MM.1S (cell line): ENCODE results near the gene BEAN1.

Experiments
- DNase-seq: peaks from one replicate; pipeline ENCODE4 v3.0.0-alpha.2; 2015
- H2AFZ ChIP-seq: fragments of 300-600 bp; sonication (generic); 2 replicates; pipeline ENCODE4 v1.6.0; 2016; ENCODE audit warnings: antibody characterized with exemption, low read length
- H3F3A ChIP-seq: fragments of 300-600 bp; sonication (generic); 2 replicates; pipeline ENCODE4 v1.6.1; 2016; ENCODE audit warnings: mild to moderate bottlenecking, antibody characterized with exemption, low read length, moderate library complexity, mixed read lengths; ENCODE audit not compliant: insufficient read depth
- H3K27ac ChIP-seq: fragments of 300-600 bp; sonication (generic); 2 replicates; pipeline ENCODE4 v1.5.1; 2016; ENCODE audit warnings: mild to moderate bottlenecking, low read length
- H3K27me3 ChIP-seq: fragments of 300-600 bp; sonication (generic); replicated peaks from 2 replicates; pipeline ENCODE4 v1.6.0; 2016; ENCODE audit warnings: low read length; ENCODE audit not compliant: insufficient read depth
- H3K36me3 ChIP-seq: fragments of 300-600 bp; sonication (generic); replicated peaks from 2 replicates; pipeline ENCODE4 v1.6.1; 2016; ENCODE audit warnings: mild to moderate bottlenecking, low read length, mixed read lengths; ENCODE audit not compliant: insufficient read depth
- H3K4me1 ChIP-seq: fragments of 300-600 bp; sonication (generic); 2 replicates; pipeline ENCODE4 v1.6.1; 2016; ENCODE audit warnings: low read length, mixed read lengths
- H3K4me2 ChIP-seq: fragments of 300-600 bp; sonication (generic); 2 replicates; pipeline ENCODE4 v1.6.0; 2016; ENCODE audit warnings: low read depth, low read length
- H3K4me3 ChIP-seq: fragments of 300-600 bp; sonication (generic); 2 replicates; pipeline ENCODE4 v1.5.1; 2016; ENCODE audit warnings: low read length, mixed read lengths
- H3K79me2 ChIP-seq: fragments of 300-600 bp; sonication (generic); 2 replicates; pipeline ENCODE4 v1.6.1; 2016; ENCODE audit warnings: mixed run types, low read length, mixed read lengths
- H3K9ac ChIP-seq: fragments of 300-600 bp; sonication (generic); 2 replicates; pipeline ENCODE4 v1.6.1; 2016; ENCODE audit warnings: low read length, mixed read lengths
- H3K9me2 ChIP-seq: fragments of 300-600 bp; sonication (generic); replicated peaks from 2 replicates; pipeline ENCODE4 v1.6.1; 2016; ENCODE audit warnings: mild to moderate bottlenecking, low read length, mixed read lengths; ENCODE audit not compliant: insufficient read depth
- H3K9me3 ChIP-seq: fragments of 300-600 bp; sonication (generic); replicated peaks from 2 replicates; pipeline ENCODE4 v1.6.1; 2016; ENCODE audit warnings: mild to moderate bottlenecking, low read length, mixed read lengths; ENCODE audit not compliant: insufficient read depth
- H4K20me1 ChIP-seq: fragments of 300-600 bp; sonication (generic); 2 replicates; pipeline ENCODE4 v1.6.1; 2016; ENCODE audit warnings: mild to moderate bottlenecking, low read length, moderate library complexity, mixed read lengths; ENCODE audit not compliant: insufficient read depth
- EZH2 ChIP-seq: fragments of 300-600 bp; sonication (generic); optimal IDR thresholded peaks from 2 replicates; pipeline ENCODE3; 2017; ENCODE audit warnings: low read depth, mild to moderate bottlenecking, antibody characterized with exemption, low read length, mixed read lengths
- EZH2phosphoT487 ChIP-seq: fragments of 300-600 bp; sonication (generic); IDR thresholded peaks from 2 replicates; pipeline ENCODE4 v1.6.1; 2018; ENCODE audit warnings: antibody characterized with exemption, low read length
- TF ChIP-seq, protein P1 (sequence below): fragments of 300-600 bp; sonication (generic); IDR thresholded peaks from 2 replicates; pipeline ENCODE4 v1.5.1; 2016; ENCODE audit warnings: antibody characterized with exemption, low read length, mixed read lengths

BEAN1 gene

DNA sequence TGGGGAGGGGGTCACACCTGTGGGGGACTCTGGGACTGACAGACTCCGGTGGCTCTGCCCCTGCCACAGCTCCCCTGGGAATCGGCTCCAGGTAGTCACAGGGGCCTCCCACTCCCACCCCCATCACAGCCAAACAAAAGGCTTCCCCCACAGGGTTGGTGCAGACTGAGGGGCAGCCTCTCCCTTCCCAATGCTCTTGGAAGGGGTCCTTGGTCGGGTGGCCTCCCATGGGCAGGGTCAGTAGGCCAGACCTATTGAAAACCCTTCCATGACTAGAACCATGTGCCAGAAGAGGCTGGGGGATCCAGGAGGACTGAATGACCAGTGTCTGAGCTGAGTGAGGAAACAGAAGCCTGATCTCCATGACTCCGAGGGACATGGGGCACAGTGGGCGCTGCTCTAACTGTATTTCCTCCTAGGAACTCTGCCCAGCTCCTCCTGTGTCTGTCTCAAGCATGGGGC is 94.2 kb downstream of the BEAN1 start:
- Histone ChIP-seq H3K27ac (peak overlapping the region; percentile 92), H3K4me1 (peaks cover 86% of the 10 kb centered on the region), H3F3A (peaks cover 71% of the 10 kb centered on the region), H3K9me2 (no peaks in the 10 kb centered on the region), H3K79me2 (peaks cover 29% of the 10 kb centered on the region), H3K9me3 (no peaks in the 10 kb centered on the region), H3K4me2 (peak overlapping the region; percentile 77), H3K4me3 (no peak overlapping the region), H3K9ac (peak overlapping the region; percentile 66), H3K27me3 (no peaks in the 10 kb centered on the region), H2AFZ (no peak overlapping the region), H3K36me3 (no peaks in the 10 kb centered on the region), H4K20me1 (no peaks in the 10 kb centered on the region)
- no peak for DNase-seq
- TF ChIP-seq EZH2 (no peak), EZH2phosphoT487 (no peak)
- TF ChIP-seq, protein P1, sequence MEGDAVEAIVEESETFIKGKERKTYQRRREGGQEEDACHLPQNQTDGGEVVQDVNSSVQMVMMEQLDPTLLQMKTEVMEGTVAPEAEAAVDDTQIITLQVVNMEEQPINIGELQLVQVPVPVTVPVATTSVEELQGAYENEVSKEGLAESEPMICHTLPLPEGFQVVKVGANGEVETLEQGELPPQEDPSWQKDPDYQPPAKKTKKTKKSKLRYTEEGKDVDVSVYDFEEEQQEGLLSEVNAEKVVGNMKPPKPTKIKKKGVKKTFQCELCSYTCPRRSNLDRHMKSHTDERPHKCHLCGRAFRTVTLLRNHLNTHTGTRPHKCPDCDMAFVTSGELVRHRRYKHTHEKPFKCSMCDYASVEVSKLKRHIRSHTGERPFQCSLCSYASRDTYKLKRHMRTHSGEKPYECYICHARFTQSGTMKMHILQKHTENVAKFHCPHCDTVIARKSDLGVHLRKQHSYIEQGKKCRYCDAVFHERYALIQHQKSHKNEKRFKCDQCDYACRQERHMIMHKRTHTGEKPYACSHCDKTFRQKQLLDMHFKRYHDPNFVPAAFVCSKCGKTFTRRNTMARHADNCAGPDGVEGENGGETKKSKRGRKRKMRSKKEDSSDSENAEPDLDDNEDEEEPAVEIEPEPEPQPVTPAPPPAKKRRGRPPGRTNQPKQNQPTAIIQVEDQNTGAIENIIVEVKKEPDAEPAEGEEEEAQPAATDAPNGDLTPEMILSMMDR, result no peak

DNA sequence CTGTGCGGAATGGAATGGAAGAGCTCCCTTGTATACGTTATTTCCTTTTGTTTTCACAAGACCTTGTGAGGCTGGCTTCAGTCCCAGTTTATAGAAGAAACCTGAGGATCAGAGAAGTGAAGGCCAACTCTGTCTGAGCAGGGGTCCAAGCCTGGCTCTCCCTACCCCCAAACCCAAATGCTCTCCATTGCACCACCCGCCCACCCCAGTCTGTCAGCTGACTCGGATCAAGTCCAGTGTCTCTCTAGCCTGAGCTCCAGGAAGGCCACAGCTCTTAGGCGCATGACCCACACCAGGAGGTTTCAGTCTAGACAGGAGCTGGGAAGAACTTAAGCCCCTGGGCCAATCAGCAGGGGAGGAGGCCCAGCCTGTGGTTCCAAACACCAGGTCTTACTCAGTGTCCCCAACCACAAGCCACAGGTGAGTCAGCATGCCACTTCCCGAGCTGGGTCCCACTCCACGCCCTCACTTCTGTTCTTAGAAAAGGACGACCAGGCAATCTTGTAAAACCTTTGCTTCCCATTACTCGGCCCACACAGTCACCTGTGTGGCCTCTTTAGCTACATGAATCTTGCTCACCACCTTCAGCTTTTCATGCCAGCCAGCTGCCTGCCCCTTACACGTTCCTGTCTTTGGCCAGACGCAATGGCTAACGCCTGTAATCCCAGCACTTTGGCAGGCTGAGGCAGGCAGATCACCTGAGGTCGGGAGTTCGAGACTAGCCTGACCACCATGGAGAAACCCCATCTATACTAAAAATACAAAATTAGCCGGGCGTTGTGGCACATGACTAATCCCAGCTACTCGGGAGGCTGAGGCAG is 95.1 kb downstream of the BEAN1 start:
- Histone ChIP-seq H3K4me3 (peak overlapping the region; percentile 15; the same call in 1 of the 2 replicates), H3K36me3 (no peaks in the 10 kb centered on the region), H3K27me3 (no peaks in the 10 kb centered on the region), H3K79me2 (peaks cover 29% of the 10 kb centered on the region), H3K4me2 (peak overlapping the region; percentile 77), H3K27ac (peak overlapping the region; percentile 92), H3F3A (peaks cover 65% of the 10 kb centered on the region), H4K20me1 (no peaks in the 10 kb centered on the region), H3K9me2 (no peaks in the 10 kb centered on the region), H3K4me1 (peaks cover 83% of the 10 kb centered on the region), H3K9ac (peak overlapping the region; percentile 66), H3K9me3 (no peaks in the 10 kb centered on the region), H2AFZ (no peak overlapping the region)
- TF ChIP-seq, protein P1, result no peak
- no peak for TF ChIP-seq EZH2phosphoT487
- no peak for TF ChIP-seq EZH2
- peak; percentile 96 for DNase-seq

DNA sequence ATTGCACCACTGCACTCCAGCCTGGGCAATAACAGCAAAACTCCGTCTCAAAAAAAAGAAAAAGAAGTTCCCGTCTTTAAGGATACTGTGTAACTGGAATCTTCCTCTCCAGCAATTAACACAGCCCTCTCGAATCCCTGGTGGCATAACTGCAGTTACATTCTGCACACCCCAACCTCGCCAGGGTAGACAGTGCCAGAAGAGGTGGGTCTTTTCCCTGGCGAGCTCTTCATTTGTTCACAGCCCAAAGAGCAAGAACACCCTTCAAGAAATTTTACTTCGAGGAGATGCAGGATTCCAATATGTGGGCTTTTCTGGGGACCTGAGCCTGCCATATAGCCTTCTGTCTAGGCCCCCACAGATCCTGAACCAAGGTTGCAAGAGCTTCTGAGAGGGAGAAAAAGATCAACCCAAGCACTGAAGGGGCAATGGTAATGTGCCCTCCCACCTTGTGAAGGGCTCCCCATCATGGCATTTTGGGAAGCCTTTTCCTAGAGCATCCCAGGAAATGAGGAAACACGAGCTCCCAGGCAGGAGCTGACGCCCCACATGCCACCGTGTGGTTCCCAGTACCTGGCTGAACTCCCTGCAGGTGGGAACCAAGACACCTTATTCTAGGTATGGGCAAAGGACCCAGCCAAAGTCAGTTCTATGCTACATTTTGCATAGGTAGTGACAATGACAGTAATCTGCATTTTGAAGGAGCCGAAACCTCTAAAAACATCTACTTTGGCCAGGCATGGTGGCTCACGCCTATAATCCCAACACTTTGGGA is 95.9 kb downstream of the BEAN1 start:
- Histone ChIP-seq H3F3A (peaks cover 57% of the 10 kb centered on the region), H3K9me2 (no peaks in the 10 kb centered on the region), H3K4me3 (no peak overlapping the region), H2AFZ (no peak overlapping the region), H3K79me2 (peaks cover 23% of the 10 kb centered on the region), H4K20me1 (no peaks in the 10 kb centered on the region), H3K27me3 (no peaks in the 10 kb centered on the region), H3K9me3 (no peaks in the 10 kb centered on the region), H3K4me2 (peak overlapping the region; percentile 77), H3K4me1 (peaks cover 75% of the 10 kb centered on the region), H3K27ac (peak overlapping the region; percentile 92), H3K9ac (peak overlapping the region; percentile 66), H3K36me3 (no peaks in the 10 kb centered on the region)
- no peak for DNase-seq
- TF ChIP-seq EZH2 (no peak), EZH2phosphoT487 (no peak)
- TF ChIP-seq, protein P1, result no peak
